Erythroblast (primary cell): ENCODE measurements around the gene MIGA1.

ENCODE experiments used
- GATA1 ChIP-seq: IDR thresholded peaks from 2 replicates; pipeline ENCODE4 v1.6.1; 2011; ENCODE audit warnings: low read depth, mild to moderate bottlenecking, control low read depth, low read length, moderate library complexity
- POLR2A ChIP-seq: IDR thresholded peaks from 2 replicates; pipeline ENCODE4 v1.6.1; 2011; ENCODE audit warnings: mild to moderate bottlenecking, low read length

- no peak for TF ChIP-seq POLR2A
- no peak for TF ChIP-seq GATA1
Measured at GRCh38 chr1:77832901-77833300, 53.5 kb downstream of the MIGA1 start.
